ENCODE results near the gene SYS1. TPM values are rescaled to one million over a fixed set of nuclear protein-coding genes. Genes with fewer than 3 reads are reported as not detected.

Gene SYS1
- total and polyA plus RNA-seq, 3 experiments from 2014 or later, result 40.1 to 54.0 (median 48.3) TPM

DNA sequence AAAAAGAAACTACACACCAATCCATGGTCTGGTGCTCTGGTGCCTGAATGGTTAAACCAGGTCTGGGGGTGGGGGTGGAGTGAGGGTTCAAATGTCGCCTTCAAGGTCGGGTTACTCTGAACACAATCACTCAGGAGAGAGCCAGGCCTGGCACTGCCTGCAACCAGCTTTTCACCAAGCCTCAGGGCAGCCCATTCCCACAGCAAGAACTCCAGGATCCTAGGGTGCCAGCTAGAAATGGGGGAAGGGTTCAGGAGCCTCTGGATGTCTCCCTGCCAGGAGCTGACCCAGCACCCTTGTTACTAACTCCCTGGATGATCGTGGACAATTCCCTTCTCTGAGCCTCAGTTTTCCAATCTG lies 21.4 kb upstream of the SYS1 start:
- no peak for DNase-seq
- H3K27ac Mint-ChIP-seq, result no peak overlapping the region
- POLR2A ChIA-PET, result no interaction called here
- CTCF ChIA-PET, result interaction anchor here (0.9 kb wide), 1 partner anchor 429 kb away, joined by 3 read pairs; no protein-coding TSS in a partner anchor
- H3K36me3 Mint-ChIP-seq, result no peaks in the 10 kb centered on the region
- peaks cover 0 to 2% (median 1%) of the 10 kb centered on the region in 3 donors for H3K4me1 Mint-ChIP-seq
- peaks cover 0 to under 1% of the 10 kb centered on the region in 2 donors for H3K27me3 Mint-ChIP-seq
- no peak overlapping the region for H3K4me3 Mint-ChIP-seq
- Histone ChIP-seq H3K4me1 (ENCODE audit: insufficient read depth, low read length) (no peaks in the 10 kb centered on the region), H3K36me3 (ENCODE audit: insufficient read depth, low read length) (no peaks in the 10 kb centered on the region), H3K27me3 (ENCODE audit: insufficient read depth, low read length, poor library complexity, severe bottlenecking) (no peaks in the 10 kb centered on the region), H3K4me3 (ENCODE audit: low read length) (no peak overlapping the region), H3K27ac (ENCODE audit: low read depth, low read length) (no peak overlapping the region), H3K9me3 (ENCODE audit: low read length) (no peaks in the 10 kb centered on the region)
- no peaks in the 10 kb centered on the region for H3K9me3 Mint-ChIP-seq

DNA sequence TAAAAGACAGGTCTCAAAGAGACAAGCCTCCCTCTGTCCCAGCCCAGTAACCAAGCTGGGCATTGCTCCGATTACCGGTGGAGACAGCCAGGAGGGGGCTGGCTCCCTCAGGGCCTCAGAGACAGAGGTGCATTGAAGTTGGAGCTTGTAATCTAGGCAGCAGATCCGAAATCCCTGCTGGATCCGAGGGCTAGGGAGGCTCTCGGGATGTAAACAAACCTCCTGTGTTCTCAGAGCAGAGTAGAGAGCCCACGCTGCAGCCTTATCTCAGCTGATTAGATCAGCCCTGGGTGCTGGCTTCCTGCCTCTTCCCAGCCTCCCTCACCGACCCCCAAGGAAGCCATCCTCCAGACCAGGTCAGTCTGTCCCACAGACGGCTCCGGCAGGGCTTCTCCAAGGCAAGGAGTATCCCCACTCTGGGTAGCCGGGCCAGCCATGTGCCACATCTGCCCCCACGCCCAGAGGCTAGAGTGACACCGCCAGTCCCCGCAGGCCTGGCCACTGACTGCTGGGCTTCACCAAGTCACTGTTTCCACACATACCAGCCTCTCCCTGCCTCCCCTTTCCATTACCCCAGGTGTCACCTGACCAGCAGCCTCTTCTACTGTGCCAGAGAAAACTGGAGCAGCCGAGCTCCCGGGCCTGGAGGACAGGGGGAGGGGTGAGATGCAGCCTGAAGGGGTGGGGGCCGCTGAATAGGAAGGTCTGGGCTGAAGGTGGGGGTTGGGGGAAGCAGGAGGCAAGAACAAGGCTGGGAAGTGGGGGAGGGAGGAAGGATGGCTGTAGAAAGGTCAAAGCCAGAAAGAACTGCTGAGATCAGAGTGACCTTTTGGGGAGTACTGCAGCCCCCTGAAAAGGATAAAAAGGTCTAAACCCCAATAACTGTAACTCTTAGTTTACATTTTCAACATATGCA lies 20.8 kb upstream of the SYS1 start:
- Mint-ChIP-seq H3K27ac (no peak overlapping the region), H3K4me1 (peaks cover 5 to 7% (median 7%) of the 10 kb centered on the region in 3 donors), H3K9me3 (no peaks in the 10 kb centered on the region), H3K36me3 (no peaks in the 10 kb centered on the region), H3K27me3 (peaks cover 0 to 3% of the 10 kb centered on the region in 2 donors), H3K4me3 (no peak overlapping the region)
- ChIA-PET CTCF (interaction anchor here (0.9 kb wide), 1 partner anchor 429 kb away, joined by 3 read pairs; no protein-coding TSS in a partner anchor), POLR2A (no interaction called here)
- Histone ChIP-seq H3K4me1 (ENCODE audit: insufficient read depth, low read length) (peaks cover under 1% of the 10 kb centered on the region), H3K4me3 (ENCODE audit: low read length) (no peak overlapping the region), H3K27me3 (ENCODE audit: insufficient read depth, low read length, poor library complexity, severe bottlenecking) (no peaks in the 10 kb centered on the region), H3K36me3 (ENCODE audit: insufficient read depth, low read length) (no peaks in the 10 kb centered on the region), H3K9me3 (ENCODE audit: low read length) (no peaks in the 10 kb centered on the region), H3K27ac (ENCODE audit: low read depth, low read length) (no peak overlapping the region)
- no peak for DNase-seq

DNA sequence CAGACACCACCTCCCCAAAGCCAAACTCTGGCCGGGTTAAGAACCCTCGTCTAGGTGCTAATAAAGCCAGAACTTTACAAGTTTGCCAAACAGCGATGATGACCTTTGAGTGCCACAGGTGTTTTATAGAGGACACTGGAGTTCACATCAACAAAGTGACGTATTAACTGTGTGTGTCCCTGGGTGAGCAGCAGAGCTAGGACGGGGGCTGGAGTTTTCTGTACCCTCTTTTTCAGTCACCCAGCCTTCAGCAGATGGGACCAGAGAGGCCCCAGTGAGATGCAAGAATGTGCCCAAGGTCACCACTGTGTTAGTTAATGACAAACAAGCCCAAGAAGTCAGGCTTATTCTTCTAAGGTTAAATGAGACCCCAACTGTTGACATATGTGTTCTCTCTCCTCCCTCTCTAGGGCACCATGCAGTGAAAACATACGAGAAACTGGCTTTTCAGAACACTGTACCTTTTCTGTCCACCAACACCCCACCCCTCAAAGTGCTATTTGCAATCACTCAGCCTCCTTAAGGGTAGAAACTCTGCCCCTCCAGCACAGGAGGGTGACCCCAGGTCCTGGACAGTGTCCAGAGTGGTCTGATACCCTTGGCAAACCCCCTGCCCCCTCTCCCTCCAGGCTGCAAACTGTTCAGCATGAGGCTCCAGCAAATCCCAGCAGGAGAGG lies 20.0 kb upstream of the SYS1 start:
- Mint-ChIP-seq H3K9me3 (no peaks in the 10 kb centered on the region), H3K36me3 (no peaks in the 10 kb centered on the region), H3K27me3 (peaks cover 2 to 3% of the 10 kb centered on the region in 2 donors), H3K4me3 (no peak overlapping the region), H3K4me1 (peaks cover 11 to 14% (median 13%) of the 10 kb centered on the region in 3 donors), H3K27ac (no peak overlapping the region)
- DNase-seq, result no peak
- Histone ChIP-seq H3K4me1 (ENCODE audit: insufficient read depth, low read length) (peaks cover 8% of the 10 kb centered on the region), H3K4me3 (ENCODE audit: low read length) (no peak overlapping the region), H3K36me3 (ENCODE audit: insufficient read depth, low read length) (no peaks in the 10 kb centered on the region), H3K9me3 (ENCODE audit: low read length) (no peaks in the 10 kb centered on the region), H3K27ac (ENCODE audit: low read depth, low read length) (no peak overlapping the region), H3K27me3 (ENCODE audit: insufficient read depth, low read length, poor library complexity, severe bottlenecking) (no peaks in the 10 kb centered on the region)
- ChIA-PET CTCF (no interaction called here), POLR2A (no interaction called here)

DNA sequence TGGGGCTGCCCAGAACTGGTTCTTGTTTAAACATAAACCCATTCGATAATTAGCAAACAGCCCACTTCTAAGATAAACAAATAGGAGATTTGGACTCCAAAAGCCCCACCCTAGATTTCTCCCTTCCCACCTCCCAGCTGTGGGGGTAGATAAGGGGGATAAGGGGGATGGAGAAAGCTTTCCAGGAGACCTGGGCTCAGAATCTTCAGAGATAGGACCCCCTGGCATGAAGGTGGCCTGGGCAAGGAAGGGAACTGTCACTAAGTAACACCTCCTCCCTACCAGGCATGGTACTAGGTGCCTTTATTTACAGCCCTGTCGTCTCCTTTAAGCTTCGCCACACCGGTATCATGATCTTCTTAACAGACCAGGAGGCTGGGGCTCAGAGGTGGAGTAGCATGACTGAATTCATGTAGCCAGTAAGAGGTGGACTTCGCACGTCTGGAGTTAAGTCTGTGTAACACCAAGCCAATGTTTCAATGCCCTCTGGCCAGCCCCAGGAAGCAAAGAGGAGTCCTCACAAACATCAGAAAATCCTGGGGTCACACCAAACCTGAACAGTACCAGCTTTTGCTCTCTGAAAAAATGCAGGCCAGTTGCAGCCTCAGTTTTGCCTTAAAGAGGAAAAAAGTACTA lies 19.3 kb upstream of the SYS1 start:
- Histone ChIP-seq H3K9me3 (ENCODE audit: low read length) (no peaks in the 10 kb centered on the region), H3K4me3 (ENCODE audit: low read length) (no peak overlapping the region), H3K27ac (ENCODE audit: low read depth, low read length) (no peak overlapping the region), H3K4me1 (ENCODE audit: insufficient read depth, low read length) (peaks cover 8% of the 10 kb centered on the region), H3K36me3 (ENCODE audit: insufficient read depth, low read length) (no peaks in the 10 kb centered on the region), H3K27me3 (ENCODE audit: insufficient read depth, low read length, poor library complexity, severe bottlenecking) (no peaks in the 10 kb centered on the region)
- peaks cover 2 to 3% of the 10 kb centered on the region in 2 donors for H3K27me3 Mint-ChIP-seq
- H3K9me3 Mint-ChIP-seq, result no peaks in the 10 kb centered on the region
- no peak overlapping the region for H3K27ac Mint-ChIP-seq
- no peaks in the 10 kb centered on the region for H3K36me3 Mint-ChIP-seq
- ChIA-PET CTCF (no interaction called here), POLR2A (no interaction called here)
- peaks cover 13 to 14% (median 13%) of the 10 kb centered on the region in 3 donors for H3K4me1 Mint-ChIP-seq
- H3K4me3 Mint-ChIP-seq, result no peak overlapping the region
- DNase-seq, result no peak

DNA sequence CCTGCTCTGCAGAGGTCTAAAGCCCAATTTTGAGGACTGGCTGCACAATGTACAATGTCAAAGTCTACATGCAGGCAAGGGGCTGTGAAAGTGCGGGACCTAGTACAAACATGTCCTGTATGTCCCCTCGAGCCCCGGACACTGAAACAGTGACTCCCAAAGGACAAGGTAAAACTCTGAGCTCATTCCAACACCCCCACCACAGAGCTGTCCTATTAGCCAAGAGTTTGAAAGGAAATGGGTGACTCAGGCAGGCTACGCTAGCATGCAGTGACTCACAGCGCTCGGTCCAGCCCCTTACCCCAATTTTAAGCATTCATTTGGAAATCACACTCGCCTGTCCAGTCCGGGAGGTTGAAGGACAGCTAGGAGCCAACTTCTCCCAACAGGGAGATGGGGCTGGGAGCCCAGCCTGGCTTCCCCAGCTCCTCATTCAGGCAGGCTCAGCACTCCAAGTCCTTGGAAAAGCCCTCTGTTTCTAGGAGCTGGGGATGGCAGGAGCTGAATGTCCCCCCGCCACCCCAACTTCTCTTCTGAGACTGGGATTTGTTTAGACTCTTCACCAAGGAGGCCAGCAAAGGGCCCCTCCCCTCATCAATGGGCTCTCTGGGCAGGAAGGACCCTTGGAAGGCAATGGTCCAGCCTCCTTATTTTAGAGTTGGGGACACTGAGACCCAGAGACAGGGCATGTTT lies 18.6 kb upstream of the SYS1 start:
- H3K4me1 Mint-ChIP-seq, result peaks cover 13 to 14% (median 14%) of the 10 kb centered on the region in 3 donors
- Histone ChIP-seq H3K27me3 (ENCODE audit: insufficient read depth, low read length, poor library complexity, severe bottlenecking) (no peaks in the 10 kb centered on the region), H3K36me3 (ENCODE audit: insufficient read depth, low read length) (no peaks in the 10 kb centered on the region), H3K9me3 (ENCODE audit: low read length) (no peaks in the 10 kb centered on the region), H3K4me3 (ENCODE audit: low read length) (no peak overlapping the region), H3K4me1 (ENCODE audit: insufficient read depth, low read length) (peaks cover 8% of the 10 kb centered on the region), H3K27ac (ENCODE audit: low read depth, low read length) (no peak overlapping the region)
- no peaks in the 10 kb centered on the region for H3K9me3 Mint-ChIP-seq
- POLR2A ChIA-PET, result no interaction called here
- no peak overlapping the region for H3K4me3 Mint-ChIP-seq
- CTCF ChIA-PET, result no interaction called here
- no peaks in the 10 kb centered on the region for H3K36me3 Mint-ChIP-seq
- no peak overlapping the region for H3K27ac Mint-ChIP-seq
- peaks cover 2 to 3% of the 10 kb centered on the region in 2 donors for H3K27me3 Mint-ChIP-seq
- DNase-seq, result no peak

DNA sequence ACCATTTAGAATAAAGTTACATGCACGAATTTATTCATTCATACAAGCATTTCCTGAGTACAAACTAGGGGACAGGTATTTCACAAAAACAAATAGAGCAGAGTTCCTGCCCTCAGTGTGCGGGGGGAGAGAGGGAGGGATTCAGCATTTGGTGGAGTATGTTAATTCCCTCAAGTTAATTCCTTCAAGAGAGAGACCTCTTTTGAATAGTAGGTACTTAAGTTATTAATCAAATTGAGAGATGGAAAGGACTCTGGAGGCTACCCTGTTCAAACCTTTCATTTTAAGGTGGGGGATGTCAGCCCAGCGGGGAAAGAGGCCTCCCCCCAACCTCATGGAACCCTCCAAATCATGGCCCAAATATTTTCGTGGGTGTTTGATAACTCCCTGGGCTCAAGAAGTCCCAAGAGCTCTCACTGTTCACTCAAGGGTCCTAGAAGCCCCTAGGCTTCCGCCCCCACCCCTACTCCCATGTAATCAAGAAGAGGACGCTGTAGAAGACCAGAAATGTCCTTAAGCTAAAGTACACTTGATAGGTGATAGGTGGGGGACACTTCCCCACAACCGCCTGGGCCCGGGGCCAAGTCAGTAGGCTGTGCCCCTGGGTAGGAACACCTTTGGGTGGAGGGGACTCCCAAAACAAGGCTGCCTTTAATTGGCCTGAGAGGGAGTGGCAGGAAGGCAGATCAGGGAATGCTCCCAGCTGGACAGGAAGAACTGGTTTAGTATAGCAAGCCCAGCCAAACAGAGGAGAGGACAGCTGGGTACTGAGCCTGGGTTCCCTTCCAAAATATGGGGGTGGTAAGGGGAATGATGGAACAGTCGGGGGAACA lies 17.6 kb upstream of the SYS1 start:
- Mint-ChIP-seq H3K36me3 (no peaks in the 10 kb centered on the region), H3K27ac (peak overlapping the region in 2 of 8 donors; percentile 23 to 63), H3K27me3 (peaks cover 2 to 3% of the 10 kb centered on the region in 2 donors), H3K4me1 (peaks cover 13 to 14% (median 14%) of the 10 kb centered on the region in 3 donors), H3K9me3 (no peaks in the 10 kb centered on the region), H3K4me3 (peak overlapping the region in 1 of 7 donors; percentile 46)
- ChIA-PET POLR2A (no interaction called here), CTCF (no interaction called here)
- DNase-seq, result no peak
- H3K27ac ChIP-seq (ENCODE audit: low read depth, low read length), result no peak overlapping the region
- no peak overlapping the region for H3K4me3 ChIP-seq (ENCODE audit: low read length)
- no peaks in the 10 kb centered on the region for H3K9me3 ChIP-seq (ENCODE audit: low read length)
- H3K36me3 ChIP-seq (ENCODE audit: insufficient read depth, low read length), result no peaks in the 10 kb centered on the region
- peaks cover 8% of the 10 kb centered on the region for H3K4me1 ChIP-seq (ENCODE audit: insufficient read depth, low read length)
- no peaks in the 10 kb centered on the region for H3K27me3 ChIP-seq (ENCODE audit: insufficient read depth, low read length, poor library complexity, severe bottlenecking)

DNA sequence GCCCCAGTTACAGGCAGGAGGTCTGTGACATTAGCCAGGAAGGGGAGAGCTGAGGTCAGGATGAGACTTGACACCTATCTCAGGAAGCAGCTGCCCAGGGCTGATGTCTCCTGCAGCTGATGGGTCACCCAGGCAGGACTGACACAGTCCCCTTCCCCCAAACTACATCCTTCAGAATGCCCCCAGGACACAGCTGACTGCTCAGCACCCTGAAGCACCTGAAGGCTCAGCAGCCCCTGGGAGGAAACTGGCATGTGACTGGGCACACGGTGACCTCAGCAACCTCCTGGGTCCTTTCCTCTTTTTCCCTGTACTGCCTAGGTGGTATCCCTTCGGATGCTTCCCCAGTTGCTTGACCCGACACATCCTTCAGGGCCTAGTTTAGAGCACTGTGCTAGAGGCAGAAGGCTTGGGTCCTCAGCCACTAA lies 16.7 kb upstream of the SYS1 start:
- DNase-seq, result no peak
- H3K27me3 Mint-ChIP-seq, result peaks cover 2 to 3% of the 10 kb centered on the region in 2 donors
- no peaks in the 10 kb centered on the region for H3K36me3 Mint-ChIP-seq
- Histone ChIP-seq H3K36me3 (ENCODE audit: insufficient read depth, low read length) (no peaks in the 10 kb centered on the region), H3K27ac (ENCODE audit: low read depth, low read length) (no peak overlapping the region), H3K9me3 (ENCODE audit: low read length) (no peaks in the 10 kb centered on the region), H3K4me1 (ENCODE audit: insufficient read depth, low read length) (peaks cover 8% of the 10 kb centered on the region), H3K4me3 (ENCODE audit: low read length) (no peak overlapping the region), H3K27me3 (ENCODE audit: insufficient read depth, low read length, poor library complexity, severe bottlenecking) (no peaks in the 10 kb centered on the region)
- peak overlapping the region in 1 of 8 donors; percentile 76 for H3K27ac Mint-ChIP-seq
- POLR2A ChIA-PET, result no interaction called here
- CTCF ChIA-PET, result interaction anchor here (1.1 to 2.2 kb wide), 2 partner anchors 16 to 90 kb away, joined by 5 to 9 read pairs; no protein-coding TSS in a partner anchor
- no peaks in the 10 kb centered on the region for H3K9me3 Mint-ChIP-seq
- H3K4me3 Mint-ChIP-seq, result peak overlapping the region in 2 of 7 donors; percentile 33 to 62
- H3K4me1 Mint-ChIP-seq, result peaks cover 13 to 14% (median 14%) of the 10 kb centered on the region in 3 donors
